Hematopoietic multipotent progenitor cell (in vitro differentiated cells): Measurements from ENCODE around the gene TBX15. TPM values are rescaled to one million over a fixed set of nuclear protein-coding genes. Genes with fewer than 3 reads are reported as not detected.

Experiments used
- DNase-seq, 3 donors: peaks; one replicate each; pipeline ENCODE4 v3.0.0-alpha.2; 2011 to 2015; ENCODE audit warnings: low read depth in 2 of 3, low spot score in 2 of 3
- total RNA-seq: library from RNA; depleted of rRNA; stranded (reverse); fragments of >200 nt; gene quantifications from one replicate; pipeline ENCODE4 v1.2.3, GENCODE V29; 2012

The TBX15 gene
- total RNA-seq, 1 donor = under 0.01 TPM

DNA sequence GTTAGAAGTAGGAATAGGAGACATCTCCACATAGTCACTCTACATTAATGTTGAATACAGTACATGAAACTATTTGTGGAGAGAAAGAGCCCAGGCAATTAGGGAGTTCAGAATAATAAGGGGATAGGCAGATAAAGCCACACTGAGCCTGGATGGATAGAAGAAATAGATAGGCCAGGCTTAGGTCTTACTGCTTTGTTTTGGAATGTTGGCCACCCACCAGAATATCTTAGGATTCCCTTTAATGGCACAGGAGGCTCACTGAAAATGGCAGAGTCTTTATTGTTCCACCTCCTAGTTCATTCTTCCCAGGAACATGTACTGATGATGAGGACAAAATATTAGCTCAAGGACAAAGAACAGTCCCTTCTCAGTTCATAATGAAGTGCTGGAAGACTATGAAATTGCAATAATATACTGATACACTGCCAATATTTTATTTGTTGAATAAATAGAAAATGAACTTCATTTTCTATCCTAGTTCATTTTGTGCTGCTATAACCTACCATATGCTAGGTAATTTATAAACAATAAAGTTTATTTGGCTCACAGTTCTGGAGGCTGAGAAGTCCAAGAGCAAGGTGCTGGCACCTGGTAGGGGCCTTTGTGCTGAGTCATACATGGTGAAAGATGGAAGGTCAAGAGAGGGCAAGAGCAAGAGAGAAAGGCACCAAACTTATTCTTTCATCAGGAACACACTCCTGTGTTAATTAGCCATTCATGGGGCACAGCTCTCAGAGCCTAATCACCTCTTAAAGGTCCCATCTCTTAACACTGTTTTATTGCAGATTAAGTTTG, 87.3 kb downstream of the TBX15 start:
- DNase-seq = no peak

DNA sequence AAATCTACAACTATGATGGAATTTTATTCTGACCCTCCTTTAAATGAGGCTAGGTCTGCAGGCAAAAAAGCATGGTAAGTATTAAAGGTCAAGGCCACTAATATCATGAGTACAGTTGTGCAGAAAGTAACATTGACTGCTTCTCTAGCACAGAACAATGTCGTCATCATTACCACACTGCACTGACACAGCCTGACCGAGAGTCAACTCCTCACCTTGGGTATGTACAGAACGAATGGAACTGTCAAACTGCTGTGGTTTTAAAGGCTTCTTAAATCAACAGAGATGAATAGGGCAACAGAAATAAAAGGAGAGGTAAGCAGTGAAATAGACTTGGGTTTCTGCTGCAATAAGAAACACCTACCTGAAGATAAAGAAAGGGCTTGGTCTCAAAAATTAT, 88.8 kb downstream of the TBX15 start:
- DNase-seq = no peak

GRCh38 chr1:118898712-118899111, 89.4 kb downstream of the TBX15 start:
- DNase-seq = no peak

GRCh38 chr1:118896416-118896815, 91.7 kb downstream of the TBX15 start:
- no peak for DNase-seq

- DNase-seq = no peak
These were observed 93.3 kb downstream of the TBX15 start for GRCh38 chr1:118894836-118895235.

DNA sequence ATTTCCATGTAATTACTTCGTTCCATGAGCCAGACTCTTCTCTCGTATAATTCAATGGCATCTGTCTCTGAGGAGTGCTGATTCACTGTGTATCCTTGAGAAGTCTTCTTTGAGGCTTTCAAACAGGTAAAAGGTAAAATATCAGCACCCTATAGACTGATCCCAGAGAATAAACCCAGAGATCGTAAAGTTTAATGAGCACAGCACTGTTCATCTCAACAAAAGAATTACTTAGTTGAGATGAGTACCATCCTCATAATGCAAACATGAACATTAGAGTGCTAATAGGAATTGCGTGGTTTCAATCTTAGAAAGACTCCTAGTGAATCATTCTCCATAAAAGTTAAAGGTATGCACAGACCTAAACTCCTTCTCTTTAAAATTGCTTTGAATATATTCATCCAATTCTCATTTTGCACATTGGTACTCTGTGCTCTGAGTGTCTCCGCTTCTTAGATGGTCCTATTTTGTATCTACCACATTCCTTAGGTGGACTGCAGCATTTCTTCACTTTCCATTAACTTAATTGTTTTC, 97.2 kb downstream of the TBX15 start:
- DNase-seq = no peak

GRCh38 chr1:118884946-118885345, 103.2 kb downstream of the TBX15 start:
- no peak for DNase-seq

DNA sequence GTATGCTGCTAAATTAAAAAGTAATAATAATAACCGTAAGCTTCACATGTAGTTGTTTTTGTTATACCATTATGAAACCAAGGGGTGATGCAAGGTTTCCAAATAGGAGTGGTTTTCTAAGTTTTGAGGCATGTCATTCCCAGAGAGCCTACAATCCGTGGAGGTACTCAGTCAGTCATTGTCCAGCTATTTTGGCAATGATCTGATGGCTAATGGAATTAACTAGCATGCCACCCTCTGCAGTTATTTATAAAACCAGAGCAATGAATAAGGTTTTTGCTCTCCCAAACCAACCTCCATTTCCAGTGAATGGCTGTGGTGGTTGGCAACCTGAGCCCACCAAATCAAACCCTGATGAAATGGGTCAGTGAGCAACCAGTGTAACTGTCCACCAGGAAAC, 106.4 kb downstream of the TBX15 start:
- no peak for DNase-seq

GRCh38 chr1:118878661-118879060, 109.5 kb downstream of the TBX15 start:
- no peak for DNase-seq

DNA sequence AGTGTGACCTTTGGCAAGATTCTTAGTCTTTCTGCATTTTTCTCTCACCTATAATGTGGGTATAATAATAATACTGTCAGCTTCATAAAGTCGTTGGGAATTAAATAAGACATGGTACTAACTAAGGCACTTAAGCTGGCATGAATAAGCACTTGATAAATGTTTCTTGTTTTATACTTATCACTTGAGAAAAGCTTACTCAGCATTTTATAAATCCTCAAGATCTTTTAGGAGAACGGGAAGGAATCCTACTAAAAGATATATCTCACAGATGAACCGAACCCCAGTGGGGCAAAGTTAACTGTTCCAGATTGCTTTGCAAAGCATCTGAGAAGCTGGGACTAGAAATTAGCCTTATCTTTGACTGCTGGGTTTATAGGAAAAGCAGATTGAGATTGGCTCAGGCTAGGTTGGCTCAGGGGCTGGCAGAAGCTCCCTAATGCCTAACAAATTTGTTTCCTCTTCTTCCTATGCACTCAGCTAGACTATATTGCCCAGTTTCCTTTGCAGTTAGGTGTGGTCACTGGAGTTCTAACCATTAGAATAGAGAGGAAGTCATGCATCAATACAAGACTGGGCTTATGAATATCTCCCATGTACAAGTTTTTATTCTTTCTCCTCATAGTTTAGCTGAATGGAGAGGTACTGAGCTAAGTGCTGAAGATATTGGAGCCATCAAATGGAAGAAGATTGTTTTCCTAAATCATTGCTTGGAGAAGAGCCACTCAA, 110.3 kb downstream of the TBX15 start:
- DNase-seq = no peak

GRCh38 chr1:118871582-118872171, 116.5 kb downstream of the TBX15 start:
- DNase-seq = no peak

DNA sequence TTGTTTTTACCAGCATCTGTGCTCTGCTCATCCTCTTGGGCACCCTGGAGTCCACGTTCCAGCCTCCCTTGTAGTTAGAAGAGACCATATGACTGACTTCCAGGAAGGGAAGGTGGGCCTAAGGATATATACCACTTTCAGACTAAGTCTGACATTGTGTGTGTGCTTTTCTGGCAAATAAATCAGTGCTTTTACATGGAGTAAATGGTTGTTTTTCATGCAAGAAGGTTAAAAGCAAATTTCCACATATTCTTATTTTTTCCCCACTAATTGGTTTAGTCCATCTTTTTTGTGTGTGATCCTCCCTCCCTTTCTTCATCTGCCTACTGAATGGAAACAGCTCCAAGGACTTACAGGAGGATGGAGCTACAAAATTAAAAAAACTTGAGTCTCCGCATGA, 119.8 kb downstream of the TBX15 start:
- DNase-seq = no peak

- DNase-seq = no peak
These were observed 121.8 kb downstream of the TBX15 start for GRCh38 chr1:118866330-118866729.

DNA sequence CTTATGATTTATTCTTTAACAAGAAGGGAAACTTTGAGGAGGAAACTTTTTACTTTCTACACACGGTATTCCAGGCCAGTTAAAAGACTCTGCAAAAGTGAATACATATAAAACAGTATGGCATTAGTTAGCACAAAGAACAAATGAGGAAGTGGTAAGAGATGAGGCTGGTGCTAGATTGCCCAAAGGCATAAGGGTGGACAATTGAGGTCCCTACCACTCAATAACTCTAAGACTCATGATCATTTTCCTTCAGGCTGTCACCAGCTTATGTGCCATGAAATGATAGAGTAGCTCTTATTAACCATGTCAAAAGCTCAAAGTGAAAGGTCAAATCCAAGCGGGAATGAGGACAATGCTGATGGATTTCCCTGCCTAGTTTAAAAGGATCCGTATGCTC, 124.5 kb downstream of the TBX15 start:
- no peak for DNase-seq

DNA sequence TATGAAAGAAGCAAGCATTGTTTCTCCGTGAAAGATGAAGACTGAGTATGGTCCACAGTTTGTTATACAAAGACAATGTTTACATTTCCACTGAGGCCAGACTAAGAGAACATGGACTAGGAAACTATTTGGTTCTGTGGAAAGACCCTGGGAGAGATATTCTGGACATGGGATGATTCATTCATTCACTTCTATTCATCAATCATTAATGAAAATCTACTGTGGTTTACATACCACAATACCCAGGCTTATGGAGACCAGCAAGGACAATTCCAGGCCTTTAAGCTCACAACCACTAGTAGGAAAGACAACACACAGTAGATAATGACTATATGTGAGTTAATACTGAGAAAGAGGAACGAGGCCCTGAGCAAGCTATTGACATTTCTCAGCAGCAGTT, 125.4 kb downstream of the TBX15 start:
- DNase-seq = no peak

GRCh38 chr1:118861216-118861615, 126.9 kb downstream of the TBX15 start:
- DNase-seq = no peak

GRCh38 chr1:118859999-118860398, 128.1 kb downstream of the TBX15 start:
- DNase-seq = no peak

GRCh38 chr1:118846443-118846842, 141.7 kb downstream of the TBX15 start:
- DNase-seq = no peak

- no peak for DNase-seq
These were observed 145.5 kb downstream of the TBX15 start for GRCh38 chr1:118842452-118843201.

- DNase-seq = no peak
These were observed 146.6 kb downstream of the TBX15 start for GRCh38 chr1:118841521-118841920.
